ENCODE results near the gene BICC1.

DNA sequence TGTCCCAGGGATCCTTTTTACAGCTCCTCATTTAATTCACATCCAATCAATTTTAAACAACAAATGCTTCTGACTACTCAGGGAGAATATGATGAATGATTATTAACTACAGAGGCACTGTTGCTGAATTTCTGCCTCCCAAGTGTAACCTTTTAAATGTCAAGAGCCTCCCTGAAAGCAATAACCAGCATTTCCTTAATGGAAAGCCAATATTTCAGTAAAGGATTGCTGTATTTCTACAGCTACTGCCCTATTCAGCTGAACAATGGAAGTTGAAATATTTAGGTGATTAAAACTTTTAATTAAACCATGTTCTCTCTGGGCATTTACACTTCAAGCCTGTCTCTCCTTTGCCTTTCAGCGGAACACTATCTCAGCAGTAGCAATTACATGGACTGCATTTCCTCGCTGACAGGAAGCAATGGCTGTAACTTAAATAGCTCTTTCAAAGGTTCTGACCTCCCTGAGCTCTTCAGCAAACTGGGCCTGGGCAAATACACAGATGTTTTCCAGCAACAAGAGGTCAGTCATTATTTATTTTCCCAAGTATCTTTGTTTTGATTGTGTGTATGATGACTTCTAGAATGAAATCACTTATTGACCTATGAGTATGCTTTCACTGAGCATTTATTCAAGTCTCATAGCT is 304.7 kb downstream of the BICC1 start:
- TF ChIP-seq, protein P1, sequence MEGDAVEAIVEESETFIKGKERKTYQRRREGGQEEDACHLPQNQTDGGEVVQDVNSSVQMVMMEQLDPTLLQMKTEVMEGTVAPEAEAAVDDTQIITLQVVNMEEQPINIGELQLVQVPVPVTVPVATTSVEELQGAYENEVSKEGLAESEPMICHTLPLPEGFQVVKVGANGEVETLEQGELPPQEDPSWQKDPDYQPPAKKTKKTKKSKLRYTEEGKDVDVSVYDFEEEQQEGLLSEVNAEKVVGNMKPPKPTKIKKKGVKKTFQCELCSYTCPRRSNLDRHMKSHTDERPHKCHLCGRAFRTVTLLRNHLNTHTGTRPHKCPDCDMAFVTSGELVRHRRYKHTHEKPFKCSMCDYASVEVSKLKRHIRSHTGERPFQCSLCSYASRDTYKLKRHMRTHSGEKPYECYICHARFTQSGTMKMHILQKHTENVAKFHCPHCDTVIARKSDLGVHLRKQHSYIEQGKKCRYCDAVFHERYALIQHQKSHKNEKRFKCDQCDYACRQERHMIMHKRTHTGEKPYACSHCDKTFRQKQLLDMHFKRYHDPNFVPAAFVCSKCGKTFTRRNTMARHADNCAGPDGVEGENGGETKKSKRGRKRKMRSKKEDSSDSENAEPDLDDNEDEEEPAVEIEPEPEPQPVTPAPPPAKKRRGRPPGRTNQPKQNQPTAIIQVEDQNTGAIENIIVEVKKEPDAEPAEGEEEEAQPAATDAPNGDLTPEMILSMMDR (IDR thresholded peaks at IDR 0.05) = no peak
- no peak for TF ChIP-seq POLR2AphosphoS5 (IDR thresholded peaks at IDR 0.05)

Measured in upper lobe of left lung (tissue), 4 donors.